Ishikawa (cell line): ENCODE results near the gene UBAC2.

Experiments
- EP300 ChIP-seq: IDR thresholded peaks from 2 replicates; pipeline ENCODE4 v1.6.1; 2012; ENCODE audit warnings: borderline replicate concordance
- FOXM1 ChIP-seq: IDR thresholded peaks from 2 replicates; pipeline ENCODE4 v1.6.1; 2012; ENCODE audit warnings: low read depth, borderline replicate concordance
- NFIC ChIP-seq: IDR thresholded peaks from 2 replicates; pipeline ENCODE4 v1.6.1; 2012
- RAD21 ChIP-seq: IDR thresholded peaks from 2 replicates; pipeline ENCODE4 v1.6.1; 2012; ENCODE audit warnings: low read depth
- TAF1 ChIP-seq: IDR thresholded peaks from 2 replicates; pipeline ENCODE4 v1.6.1; 2012; ENCODE audit warnings: low read depth, mild to moderate bottlenecking
- USF1 ChIP-seq: IDR thresholded peaks from 2 replicates; pipeline ENCODE4 v1.6.1; 2012
- YY1 ChIP-seq: IDR thresholded peaks from 2 replicates; pipeline ENCODE4 v1.6.1; 2012; ENCODE audit warnings: low read depth
- ZBTB7A ChIP-seq: IDR thresholded peaks from 2 replicates; pipeline ENCODE4 v1.6.1; 2012; ENCODE audit warnings: low read depth

GRCh38 chr13:99392470-99393135 lies 191.9 kb downstream of the UBAC2 start:
- TF ChIP-seq USF1 (no peak), EP300 (no peak), FOXM1 (no peak), RAD21 (no peak), NFIC (no peak), TAF1 (no peak), YY1 (no peak), ZBTB7A (no peak)
